C1 segment of cervical spinal cord (tissue), 14 donors: Measurements from ENCODE around the gene PGRMC2.
A peak's percentile ranks its signal among the peaks of the same experiment; 100 is the strongest.

Source experiments
- DNase-seq, 14 donors: peaks; one replicate each; lab custom pipeline; 2025; lab: John Stamatoyannopoulos, UW

The PGRMC2 gene

GRCh38 chr4:128287141-128287870 lies at the start of gene PGRMC2:
TSS of gene PGRMC2 (minus strand) at chr4:128287813. CDS start at chr4:128287790, 23 bp downstream.
- DNase-seq: peak in 3 of 14 donors; percentile 34 to 52 (median 48)

DNA sequence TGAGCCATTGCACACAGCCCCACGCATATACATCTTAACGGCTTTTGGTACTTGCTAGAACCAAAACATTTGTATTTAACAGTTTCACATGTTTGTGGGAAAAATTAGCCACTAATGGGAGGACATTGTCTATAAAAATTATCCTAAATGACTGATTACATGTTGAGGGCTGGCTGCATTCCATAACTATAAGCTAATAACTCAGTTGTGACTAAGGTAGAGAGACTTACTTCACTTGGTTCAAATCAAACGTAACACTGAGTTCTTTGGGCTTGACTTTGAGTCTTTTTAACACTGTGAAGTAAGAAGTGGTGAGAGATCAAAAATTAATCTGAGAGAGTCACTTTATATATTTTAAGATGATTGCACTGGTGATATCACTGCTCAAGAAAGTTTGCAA lies 47.9 kb upstream of the PGRMC2 start:
- no peak for DNase-seq

DNA sequence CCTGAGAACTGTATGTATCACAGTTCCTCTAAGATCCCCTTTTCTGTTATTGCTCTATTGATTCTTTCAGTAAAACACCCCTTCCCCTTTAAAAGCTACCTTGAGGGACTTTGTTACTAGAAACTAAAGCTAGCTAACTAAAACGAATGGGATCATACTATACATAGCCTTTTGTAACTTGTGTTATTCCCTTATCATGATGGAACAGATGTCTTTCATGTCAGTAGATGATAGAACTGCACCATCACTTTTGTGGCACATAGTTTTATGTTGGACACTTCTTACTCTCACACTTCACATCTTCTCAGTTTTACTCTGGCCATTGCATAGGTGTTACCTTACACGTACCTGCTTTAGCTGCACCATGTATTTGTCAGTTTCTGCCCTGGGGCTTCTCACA lies 46.6 kb upstream of the PGRMC2 start:
- DNase-seq: no peak

- DNase-seq: no peak
Measured at GRCh38 chr4:128333309-128334018, 45.9 kb upstream of the PGRMC2 start.

DNA sequence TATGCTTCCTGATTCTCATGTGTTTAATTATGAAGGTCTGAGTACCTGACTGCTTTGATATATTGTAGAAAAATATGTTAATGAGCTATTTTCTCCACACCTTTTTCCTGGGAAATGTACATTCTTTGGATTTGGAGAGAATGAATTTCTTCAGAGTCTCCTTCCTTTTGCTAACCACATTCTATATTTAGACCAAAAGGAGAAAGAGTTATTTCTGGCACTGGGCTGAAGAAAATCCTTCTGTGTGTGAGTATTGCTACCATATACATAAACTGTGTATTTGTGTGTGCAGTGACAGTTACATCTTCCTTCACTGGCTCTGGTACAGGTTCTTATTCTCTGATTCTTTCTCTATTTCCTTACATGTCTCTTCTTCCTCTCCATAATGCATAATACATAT lies 44.5 kb upstream of the PGRMC2 start:
- DNase-seq: no peak

DNA sequence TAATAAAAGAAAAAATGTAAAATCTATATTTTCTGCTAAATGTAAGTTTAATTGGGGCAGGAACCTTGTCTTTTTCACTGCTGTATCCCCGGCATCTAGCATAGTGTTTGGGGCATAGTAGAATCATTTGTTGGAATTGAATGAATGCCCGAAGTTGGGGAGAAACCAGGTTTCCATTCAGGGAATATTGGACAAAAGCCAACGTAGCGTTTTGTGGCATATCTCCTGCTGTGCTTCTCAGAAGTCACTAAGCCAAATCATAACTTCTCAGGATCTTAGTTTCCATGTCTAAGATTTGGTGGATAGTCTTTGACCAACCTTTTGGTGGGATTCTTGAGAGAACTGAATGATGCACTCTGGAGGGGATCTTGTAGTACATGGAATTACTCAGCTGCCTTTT lies 42.0 kb upstream of the PGRMC2 start:
- DNase-seq: no peak

GRCh38 chr4:128328106-128328505 lies 40.5 kb upstream of the PGRMC2 start:
- DNase-seq: no peak

- DNase-seq: no peak
Measured at GRCh38 chr4:128323401-128323800, 35.8 kb upstream of the PGRMC2 start.

DNA sequence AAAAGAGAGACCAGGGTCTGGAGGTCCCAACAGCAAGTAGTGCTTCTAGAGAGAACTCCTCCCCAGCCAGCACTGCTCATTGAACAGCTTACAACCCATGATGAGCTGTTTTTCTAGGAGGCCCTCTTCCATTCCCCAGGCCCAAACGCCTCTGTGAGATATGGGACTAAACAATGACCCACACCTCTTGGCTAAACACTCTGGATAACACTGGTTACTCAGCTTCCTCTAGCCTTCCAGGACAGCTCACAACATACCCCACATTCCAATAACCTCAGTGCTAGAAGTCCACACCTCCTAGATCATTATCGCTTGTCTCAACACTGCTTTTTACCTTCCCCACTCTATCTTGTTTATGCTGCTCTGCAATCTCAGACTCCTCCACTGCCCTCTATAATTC lies 35.4 kb upstream of the PGRMC2 start:
- no peak for DNase-seq

DNA sequence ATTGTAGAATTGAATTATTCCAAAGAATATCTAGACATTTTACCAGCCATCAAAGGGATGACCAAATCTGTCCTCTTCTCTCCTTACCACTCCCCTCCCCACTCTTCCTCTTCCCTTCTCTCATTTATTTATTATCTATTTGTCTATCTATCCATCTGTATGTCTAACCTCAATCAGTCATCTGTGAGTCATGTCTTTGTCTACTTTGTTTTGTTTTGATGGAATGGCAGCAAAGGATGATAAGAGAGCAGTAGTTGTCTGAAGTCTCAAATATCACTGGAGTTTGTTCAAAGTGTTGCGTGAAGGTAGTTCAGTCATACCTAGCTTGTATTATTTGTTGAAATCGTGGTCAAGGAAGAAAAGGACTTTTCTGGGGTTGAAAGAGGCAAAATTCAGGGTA lies 34.7 kb upstream of the PGRMC2 start:
- no peak for DNase-seq

DNA sequence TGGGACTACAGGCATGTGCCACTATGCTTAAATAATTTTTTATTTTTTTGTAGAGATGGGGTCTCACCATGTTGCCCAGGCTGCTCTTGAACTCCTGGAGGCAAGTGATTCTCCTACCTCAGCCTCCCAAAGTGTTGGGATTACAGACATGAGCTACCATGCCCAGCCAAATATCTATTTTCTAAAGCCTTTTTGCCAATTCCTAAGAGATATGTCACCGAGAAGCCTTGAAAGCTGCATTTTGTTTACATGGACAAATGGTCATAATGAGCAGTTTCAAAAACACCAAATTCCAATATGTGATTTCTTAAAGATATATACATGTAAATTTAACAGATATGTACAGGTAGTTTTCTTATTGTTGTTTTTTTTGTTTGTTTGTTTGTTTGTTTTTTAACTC lies 33.0 kb upstream of the PGRMC2 start:
- no peak for DNase-seq

GRCh38 chr4:128315756-128316520 lies 28.3 kb upstream of the PGRMC2 start:
- DNase-seq: no peak

- DNase-seq: no peak
Measured at GRCh38 chr4:128311659-128312403, 24.2 kb upstream of the PGRMC2 start.

- peak in 1 of 14 donors; percentile 7 for DNase-seq
Measured at GRCh38 chr4:128310266-128310697, 22.7 kb upstream of the PGRMC2 start.

- no peak for DNase-seq
Measured at GRCh38 chr4:128309585-128309984, 22.0 kb upstream of the PGRMC2 start.

GRCh38 chr4:128308986-128309385 lies 21.4 kb upstream of the PGRMC2 start:
- no peak for DNase-seq

- no peak for DNase-seq
Measured at GRCh38 chr4:128307123-128307571, 19.5 kb upstream of the PGRMC2 start.

DNA sequence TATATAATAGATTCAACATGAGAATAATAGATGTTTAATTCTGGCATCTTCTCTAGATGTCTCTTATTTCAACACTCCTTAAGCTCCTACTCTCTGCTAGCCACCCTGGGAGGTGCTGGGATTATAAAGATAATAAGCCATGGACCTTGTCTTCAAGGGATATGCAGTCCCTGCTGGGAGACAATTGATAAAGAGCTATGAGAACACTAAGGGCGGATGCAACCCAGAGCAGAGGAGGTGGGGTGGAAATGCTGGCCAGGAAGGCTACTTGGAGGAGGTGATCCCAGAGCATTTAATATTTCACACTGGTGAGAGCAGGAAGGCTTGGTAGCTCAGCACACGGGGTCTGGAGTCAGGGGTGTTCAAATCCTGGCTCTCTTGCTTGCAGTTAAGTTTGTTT lies 18.3 kb upstream of the PGRMC2 start:
- DNase-seq: no peak

DNA sequence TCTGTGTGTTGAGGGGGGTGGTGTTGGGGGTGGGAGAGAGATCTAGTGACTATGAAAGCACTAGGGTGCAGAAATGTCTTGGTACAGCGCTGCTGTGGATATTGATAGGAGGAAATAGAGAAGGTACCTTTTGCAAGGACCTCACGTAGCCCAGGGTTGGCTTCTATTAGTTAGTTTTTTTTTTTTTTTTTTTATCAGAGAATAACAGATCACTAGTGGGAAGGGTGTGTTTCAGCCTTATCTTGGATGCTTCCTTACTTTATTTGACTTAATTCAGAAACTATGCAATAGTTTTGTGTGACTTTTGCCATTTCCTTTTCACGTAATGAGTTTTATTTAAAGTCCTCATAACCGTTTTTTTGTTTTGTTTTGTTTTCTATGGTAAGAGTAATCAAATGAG lies 16.4 kb upstream of the PGRMC2 start:
- DNase-seq: no peak

DNA sequence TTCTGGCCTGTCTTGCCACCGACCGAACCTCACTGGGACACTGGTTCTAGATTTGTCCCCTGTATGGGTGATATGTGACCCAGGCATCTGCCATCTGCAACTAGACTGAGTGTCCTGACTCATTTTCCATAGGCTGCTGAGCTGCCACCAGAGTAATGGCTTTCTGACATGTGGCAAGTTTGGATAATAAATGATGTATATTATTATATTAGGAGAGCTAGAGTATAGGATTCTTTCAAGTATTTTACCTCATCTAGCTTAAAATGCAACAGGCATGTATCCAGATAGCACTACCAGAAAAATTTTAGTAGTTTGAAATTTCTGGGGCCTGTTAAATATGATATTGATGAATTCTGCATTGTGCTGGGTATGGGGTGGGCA lies 15.8 kb upstream of the PGRMC2 start:
- DNase-seq: no peak

DNA sequence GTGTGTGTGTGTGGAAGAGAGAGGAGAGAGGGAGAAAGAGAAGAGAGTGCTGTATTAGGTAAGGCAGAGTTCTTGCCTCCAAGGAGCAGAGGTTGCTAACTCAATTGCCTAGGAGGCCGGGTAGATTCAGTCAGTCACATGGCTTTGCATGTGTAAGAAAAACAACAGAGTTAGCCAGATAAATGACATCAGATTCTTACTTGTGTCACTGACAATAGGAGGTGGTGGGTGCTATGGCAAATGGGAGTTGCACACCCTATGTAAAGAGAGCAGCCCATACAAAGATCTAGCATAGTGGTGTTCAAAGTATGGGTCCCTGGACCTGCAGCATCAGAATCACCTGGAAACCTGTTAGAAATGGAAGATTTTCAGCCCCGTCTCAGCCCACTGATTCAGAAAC lies 14.4 kb upstream of the PGRMC2 start:
- DNase-seq: no peak

GRCh38 chr4:128299848-128300247 lies 12.2 kb upstream of the PGRMC2 start:
- DNase-seq: no peak
